Parathyroid adenoma (tissue), 2 donors: ENCODE results near the gene NR3C2.
A peak's percentile ranks its signal among the peaks of the same experiment; 100 is the strongest.

Source experiments
- H2AFZ ChIP-seq: fragments of 300-600 bp; sonication (generic); one replicate; pipeline ENCODE4 v1.7.0; 2017; ENCODE audit warnings: antibody characterized with exemption, mild to moderate bottlenecking
- H3K27ac ChIP-seq: fragments of 300-600 bp; sonication (generic); one replicate; pipeline ENCODE4 v1.7.0; 2017
- H3K27me3 ChIP-seq: fragments of 300-600 bp; sonication (generic); one replicate; pipeline ENCODE4 v1.7.0; 2017; ENCODE audit warnings: low read length; ENCODE audit not compliant: control insufficient read depth, insufficient read depth
- H3K36me3 ChIP-seq: fragments of 300-600 bp; sonication (generic); one replicate; pipeline ENCODE4 v1.7.0; 2017; ENCODE audit warnings: low read length; ENCODE audit not compliant: control insufficient read depth, insufficient read depth
- H3K4me1 ChIP-seq: fragments of 300-600 bp; sonication (generic); one replicate; pipeline ENCODE4 v1.7.0; 2017; ENCODE audit warnings: control low read depth
- H3K4me2 ChIP-seq: fragments of 300-600 bp; sonication (generic); one replicate; pipeline ENCODE4 v1.7.0; 2017; ENCODE audit warnings: low read length
- H3K4me3 ChIP-seq: fragments of 300-600 bp; sonication (generic); one replicate; pipeline ENCODE4 v1.7.0; 2017; ENCODE audit warnings: low read depth, low read length
- H3K79me2 ChIP-seq: fragments of 300-600 bp; sonication (generic); one replicate; pipeline ENCODE4 v1.7.0; 2017; ENCODE audit warnings: control low read depth
- H3K9ac ChIP-seq: fragments of 300-600 bp; sonication (generic); one replicate; pipeline ENCODE4 v1.7.0; 2017; ENCODE audit warnings: mild to moderate bottlenecking
- H3K9me3 ChIP-seq: fragments of 300-600 bp; sonication (generic); one replicate; pipeline ENCODE4 v1.7.0; 2017; ENCODE audit warnings: low read length; ENCODE audit not compliant: control insufficient read depth
- TF ChIP-seq, protein P1 (sequence below): fragments of 300-600 bp; sonication (generic); IDR thresholded peaks from one replicate; pipeline ENCODE4 v1.7.0; 2017; ENCODE audit warnings: antibody characterized with exemption, mild to moderate bottlenecking
- donor health status: primary hyperparathyroidism.

NR3C2 gene

DNA sequence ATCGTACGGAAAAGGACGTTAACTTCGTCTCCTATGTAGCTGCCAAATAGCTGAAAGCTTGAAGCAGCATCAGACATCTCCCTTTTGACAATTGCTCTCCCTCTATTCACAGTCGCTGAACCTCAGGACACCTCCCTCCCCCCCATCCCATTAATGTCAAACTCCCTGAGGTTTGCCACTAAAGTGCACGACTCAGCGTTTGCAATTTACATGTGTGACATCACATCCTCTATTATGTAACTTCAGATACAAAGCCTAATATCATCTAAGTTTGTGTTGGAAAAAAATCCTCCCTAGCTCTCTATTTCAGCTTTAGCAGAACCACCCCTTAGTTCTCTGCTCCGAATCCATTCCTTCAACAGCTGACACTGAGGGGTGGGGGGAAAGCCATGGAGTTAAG lies 5.5 kb upstream of the NR3C2 start:
- TF ChIP-seq, protein P1, sequence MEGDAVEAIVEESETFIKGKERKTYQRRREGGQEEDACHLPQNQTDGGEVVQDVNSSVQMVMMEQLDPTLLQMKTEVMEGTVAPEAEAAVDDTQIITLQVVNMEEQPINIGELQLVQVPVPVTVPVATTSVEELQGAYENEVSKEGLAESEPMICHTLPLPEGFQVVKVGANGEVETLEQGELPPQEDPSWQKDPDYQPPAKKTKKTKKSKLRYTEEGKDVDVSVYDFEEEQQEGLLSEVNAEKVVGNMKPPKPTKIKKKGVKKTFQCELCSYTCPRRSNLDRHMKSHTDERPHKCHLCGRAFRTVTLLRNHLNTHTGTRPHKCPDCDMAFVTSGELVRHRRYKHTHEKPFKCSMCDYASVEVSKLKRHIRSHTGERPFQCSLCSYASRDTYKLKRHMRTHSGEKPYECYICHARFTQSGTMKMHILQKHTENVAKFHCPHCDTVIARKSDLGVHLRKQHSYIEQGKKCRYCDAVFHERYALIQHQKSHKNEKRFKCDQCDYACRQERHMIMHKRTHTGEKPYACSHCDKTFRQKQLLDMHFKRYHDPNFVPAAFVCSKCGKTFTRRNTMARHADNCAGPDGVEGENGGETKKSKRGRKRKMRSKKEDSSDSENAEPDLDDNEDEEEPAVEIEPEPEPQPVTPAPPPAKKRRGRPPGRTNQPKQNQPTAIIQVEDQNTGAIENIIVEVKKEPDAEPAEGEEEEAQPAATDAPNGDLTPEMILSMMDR, result no peak
- H3K79me2 ChIP-seq, result no peaks in the 10 kb centered on the region
- H3K36me3 ChIP-seq, result no peaks in the 10 kb centered on the region
- no peak overlapping the region for H3K9ac ChIP-seq
- no peaks in the 10 kb centered on the region for H3K4me1 ChIP-seq
- peak overlapping the region; percentile 6 for H3K27ac ChIP-seq
- H3K9me3 ChIP-seq, result no peaks in the 10 kb centered on the region
- peak overlapping the region; percentile 13 for H2AFZ ChIP-seq
- H3K27me3 ChIP-seq, result no peaks in the 10 kb centered on the region
- H3K4me3 ChIP-seq, result no peak overlapping the region
- H3K4me2 ChIP-seq, result peak overlapping the region; percentile 30

GRCh38 chr4:148445860-148446330 lies 3.7 kb upstream of the NR3C2 start:
- no peak overlapping the region for H3K9ac ChIP-seq
- peak overlapping the region; percentile 79 for H3K4me2 ChIP-seq
- no peaks in the 10 kb centered on the region for H3K9me3 ChIP-seq
- TF ChIP-seq, protein P1, result no peak
- H2AFZ ChIP-seq, result peak overlapping the region; percentile 73
- peaks cover 6% of the 10 kb centered on the region for H3K79me2 ChIP-seq
- no peaks in the 10 kb centered on the region for H3K27me3 ChIP-seq
- H3K27ac ChIP-seq, result peak overlapping the region; percentile 56
- no peaks in the 10 kb centered on the region for H3K36me3 ChIP-seq
- H3K4me1 ChIP-seq, result no peaks in the 10 kb centered on the region
- H3K4me3 ChIP-seq, result peak overlapping the region; percentile 36

GRCh38 chr4:148445071-148445859 lies 3.1 kb upstream of the NR3C2 start:
- TF ChIP-seq, protein P1, result no peak
- Histone ChIP-seq H3K4me1 (no peaks in the 10 kb centered on the region), H3K9ac (no peak overlapping the region), H3K79me2 (peaks cover 6% of the 10 kb centered on the region), H3K4me2 (peak overlapping the region; percentile 79), H3K36me3 (no peaks in the 10 kb centered on the region), H3K9me3 (no peaks in the 10 kb centered on the region), H3K4me3 (peak overlapping the region; percentile 76), H3K27ac (peak overlapping the region; percentile 97), H2AFZ (peak overlapping the region; percentile 86), H3K27me3 (no peaks in the 10 kb centered on the region)

DNA sequence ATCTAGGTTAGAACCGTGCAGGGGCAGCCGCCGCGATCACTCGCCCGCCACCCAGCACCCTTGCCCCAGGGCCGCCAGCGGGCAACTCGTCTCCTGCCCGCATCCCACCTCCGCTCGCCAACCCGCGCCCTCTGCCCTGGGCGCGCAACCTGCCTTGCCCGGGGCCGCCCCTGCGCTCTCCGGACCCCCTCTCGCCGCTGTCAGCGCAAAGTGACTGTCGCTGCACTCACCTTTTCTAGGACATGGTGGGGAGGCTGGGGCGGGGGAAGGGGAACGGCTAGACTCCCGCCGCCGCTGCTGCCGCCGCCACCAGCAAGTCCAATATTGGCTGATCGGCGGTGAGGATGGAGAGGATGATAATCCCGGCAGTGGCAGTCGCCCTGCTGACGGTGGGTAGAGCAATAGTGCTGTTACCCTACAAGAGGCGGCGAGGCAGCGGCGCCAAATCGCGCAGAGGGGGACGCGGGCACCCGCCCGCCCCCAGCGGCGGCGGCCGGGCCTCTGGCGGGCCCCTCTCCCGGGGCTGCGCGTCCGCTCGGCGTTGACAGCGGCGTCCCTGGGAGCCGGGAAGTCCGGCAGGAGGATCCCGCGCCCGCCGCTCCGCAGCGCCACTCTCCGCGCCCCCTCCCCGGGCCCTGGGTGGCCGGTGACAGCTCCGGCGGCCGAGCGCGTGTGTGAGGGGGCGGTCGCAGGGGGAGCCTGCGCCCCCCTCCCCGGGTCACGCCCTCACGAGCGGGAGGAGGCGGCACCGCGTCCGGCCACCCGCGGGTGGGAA lies 2.3 kb upstream of the NR3C2 start:
- Histone ChIP-seq H3K9ac (peak overlapping the region; percentile 37), H2AFZ (peak overlapping the region; percentile 86), H3K9me3 (no peaks in the 10 kb centered on the region), H3K36me3 (no peaks in the 10 kb centered on the region), H3K4me3 (peak overlapping the region; percentile 76), H3K27me3 (no peaks in the 10 kb centered on the region), H3K27ac (peak overlapping the region; percentile 97), H3K4me1 (no peaks in the 10 kb centered on the region), H3K79me2 (peaks cover 10% of the 10 kb centered on the region), H3K4me2 (peak overlapping the region; percentile 79)
- TF ChIP-seq, protein P1, result no peak
